COLO829 (cell line): ENCODE data around the gene ANKRD34A.
A peak's percentile ranks its signal among the peaks of the same experiment; 100 is the strongest.

ENCODE experiments used
- DNase-seq: peaks from one replicate; pipeline ENCODE4 v3.0.0; 2012; ENCODE audit warnings: low spot score

Gene ANKRD34A

DNA sequence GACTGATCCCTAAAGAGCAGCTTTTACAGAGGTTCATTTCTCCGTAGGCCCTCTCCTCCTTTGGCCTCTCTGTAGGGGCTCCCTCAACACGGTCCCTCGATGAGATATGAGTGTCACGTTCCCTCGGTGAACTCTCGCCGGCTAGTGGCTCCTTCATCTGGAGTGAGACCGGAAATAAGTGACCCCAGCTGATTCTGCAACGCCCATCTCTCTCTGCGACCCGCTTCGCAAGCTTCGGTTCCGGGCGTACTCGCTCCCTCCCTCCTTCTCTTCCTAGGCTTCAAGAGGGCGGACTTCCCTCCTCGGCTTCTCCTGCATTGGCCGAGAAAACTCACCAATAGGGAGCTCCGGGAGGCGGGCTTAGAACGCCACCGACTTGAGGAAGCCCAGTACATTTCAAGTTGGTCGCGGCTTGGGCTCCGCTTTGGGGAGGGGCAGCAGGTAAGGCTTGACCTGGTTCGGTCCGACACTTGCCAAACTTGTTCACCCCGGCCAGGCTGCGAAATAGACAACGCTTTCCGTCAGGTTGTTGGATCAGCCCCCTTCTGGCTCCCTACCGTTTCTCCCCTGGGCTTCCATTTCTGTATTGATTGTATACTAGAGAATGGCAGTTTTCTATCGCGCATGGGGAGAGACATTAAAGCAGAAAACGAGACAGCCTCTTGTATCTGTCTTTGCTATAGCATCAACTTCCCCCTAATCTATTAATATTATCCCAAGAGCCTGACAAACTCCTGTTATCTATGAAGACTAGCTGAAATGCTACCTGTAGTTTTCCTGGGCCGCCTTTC is at the start of gene ANKRD34A, which contains the start of gene POLR3GL:
ANKRD34A (minus strand) TSS at position 248 of the 791 bp plus-strand sequence. CDS start 2,816 bp downstream, outside the sequence.
POLR3GL (plus strand) TSS at position 363 of the 791 bp plus-strand sequence. CDS start 10,176 bp downstream, outside the sequence.
- peak; percentile 90 for DNase-seq

DNA sequence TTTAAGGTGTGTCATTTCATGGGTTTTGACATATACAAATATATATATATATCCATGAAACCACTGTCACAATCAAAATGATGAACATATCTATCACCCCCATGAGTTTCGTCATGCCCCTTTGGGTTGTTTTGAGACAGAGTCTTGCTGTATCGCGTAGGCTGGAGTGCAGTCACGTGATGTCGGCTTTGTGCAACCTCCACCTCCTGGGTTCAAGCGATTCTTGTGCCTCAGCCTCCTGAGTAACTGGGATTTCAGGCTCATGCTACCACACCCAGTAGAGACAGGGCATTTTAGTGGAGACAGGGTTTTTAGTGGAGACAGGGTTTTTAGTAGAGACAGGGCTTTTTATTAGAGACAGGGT is 49.2 kb upstream of the ANKRD34A start:
- DNase-seq = no peak

DNA sequence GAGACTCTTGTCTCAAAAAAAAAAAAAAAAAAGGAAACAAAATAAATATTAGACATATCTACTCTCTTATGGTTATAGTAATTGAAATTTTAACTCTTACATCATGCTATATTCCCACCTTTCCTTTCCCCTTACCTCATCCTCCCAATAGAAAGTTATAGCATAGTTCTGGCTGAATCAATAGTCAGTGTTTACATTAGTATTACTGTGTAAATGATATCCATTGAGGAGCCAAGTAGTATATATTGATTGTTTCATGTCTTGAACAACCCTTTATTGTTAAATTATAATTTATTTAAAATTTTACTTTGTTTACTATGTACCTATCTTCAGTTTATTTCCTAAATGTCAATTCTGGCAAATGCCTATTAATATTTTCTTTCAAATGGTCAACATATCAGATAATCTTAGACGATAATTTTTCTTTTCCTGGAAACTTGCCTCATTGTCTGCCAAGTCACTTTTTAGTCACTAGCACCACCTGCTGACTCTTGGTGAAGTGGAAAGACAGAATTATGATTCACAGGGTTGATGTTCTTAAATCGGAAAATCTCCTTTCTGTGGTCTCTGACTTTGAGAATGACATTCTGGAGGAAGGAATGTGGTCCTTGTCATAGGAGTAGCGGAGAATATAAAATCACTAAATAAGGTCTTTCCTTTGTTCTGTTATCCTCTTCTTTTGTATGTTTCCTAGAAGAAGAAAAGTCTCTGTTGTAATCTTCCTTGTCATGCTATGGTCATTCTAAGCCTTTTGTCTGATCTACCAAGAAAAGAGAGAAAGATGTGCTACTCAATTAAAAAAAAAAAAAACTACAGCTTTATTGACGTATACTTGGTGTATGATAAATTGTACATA is 48.6 kb upstream of the ANKRD34A start:
- peak; percentile 71 for DNase-seq

GRCh38 chr1:146010126-146010738 is 45.9 kb upstream of the ANKRD34A start:
- DNase-seq = no peak

DNA sequence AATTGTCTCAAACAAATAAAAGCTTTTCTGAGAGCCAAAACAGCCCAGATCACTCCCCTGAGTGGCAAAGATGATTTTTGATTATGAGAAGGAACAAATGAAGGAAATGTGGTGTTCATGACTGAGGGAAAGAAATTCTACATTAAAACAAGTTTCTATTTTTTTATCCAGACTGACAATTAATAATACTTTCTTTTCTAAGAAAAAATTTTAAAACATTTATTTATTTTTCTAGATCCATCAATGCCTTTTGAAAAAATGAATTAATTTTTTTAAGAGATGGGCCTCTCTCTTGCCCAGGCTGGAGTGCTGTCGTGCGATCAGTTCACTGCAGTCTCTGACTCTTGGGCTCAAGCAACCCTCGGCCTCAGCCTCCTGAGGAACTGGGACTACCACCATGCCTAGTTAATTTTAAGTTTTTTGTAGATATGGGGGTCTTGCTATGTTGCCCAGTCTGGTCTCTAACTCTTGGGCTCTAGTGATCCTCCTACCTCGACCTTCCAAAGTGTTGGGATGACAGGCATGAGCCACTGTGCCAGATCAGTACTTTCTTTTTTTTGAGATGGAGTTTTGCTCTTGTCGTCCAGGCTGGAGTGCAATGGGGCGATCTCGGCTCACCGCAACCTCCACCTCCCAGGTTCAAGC is 43.2 kb upstream of the ANKRD34A start:
- DNase-seq = no peak

DNA sequence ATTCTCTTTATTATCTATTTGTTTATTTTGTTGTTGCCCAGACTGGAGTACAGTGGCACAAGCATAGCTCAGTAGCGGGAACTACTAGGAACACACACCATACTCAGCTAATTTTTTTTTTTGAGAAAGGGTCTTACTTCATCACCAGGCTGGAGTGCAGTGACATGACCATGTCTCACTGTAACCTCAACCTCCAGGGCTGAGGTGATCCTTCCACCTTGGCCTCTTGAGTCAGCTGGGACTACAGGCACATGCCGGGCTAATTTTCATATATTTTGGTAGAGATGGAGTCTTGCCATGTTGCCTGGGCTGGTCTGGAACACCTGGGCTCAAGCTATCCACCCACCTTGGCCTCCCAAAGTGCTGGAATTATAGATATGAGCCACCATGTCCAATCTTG is 37.3 kb upstream of the ANKRD34A start:
- no peak for DNase-seq

DNA sequence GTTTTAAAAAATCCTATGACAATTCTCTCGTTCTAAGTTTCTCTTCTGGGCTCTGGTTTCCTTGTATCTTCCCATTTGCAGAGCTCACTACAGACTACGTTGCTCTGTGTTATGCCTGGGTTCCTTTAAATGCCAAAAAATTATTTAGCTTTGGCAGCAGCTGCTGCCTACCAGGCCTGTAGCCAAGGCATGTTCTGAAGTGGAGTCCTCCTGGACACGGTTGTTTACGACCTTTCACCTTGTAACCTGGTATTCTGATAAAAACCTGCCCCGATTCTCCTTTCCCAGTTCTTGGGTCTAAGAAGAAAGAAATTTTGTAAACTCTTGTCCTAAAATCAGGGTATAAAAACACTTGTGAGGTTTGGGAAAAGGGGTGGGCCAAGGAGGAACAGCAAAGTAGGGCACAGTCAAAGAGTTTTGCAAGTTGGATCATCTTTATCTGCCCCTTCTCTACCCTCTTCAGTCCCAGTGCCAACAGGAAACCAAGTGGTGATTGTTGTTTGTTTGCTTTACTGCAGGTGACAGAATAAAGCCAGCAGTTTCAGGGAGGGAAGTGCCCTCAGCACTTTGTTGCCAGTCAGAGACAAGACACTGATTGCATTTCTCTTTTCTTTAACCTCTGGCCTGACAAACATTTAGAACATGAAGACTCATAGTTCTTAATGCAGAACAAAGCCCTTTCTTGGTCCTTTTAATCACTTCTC is 35.1 kb upstream of the ANKRD34A start:
- DNase-seq = no peak

DNA sequence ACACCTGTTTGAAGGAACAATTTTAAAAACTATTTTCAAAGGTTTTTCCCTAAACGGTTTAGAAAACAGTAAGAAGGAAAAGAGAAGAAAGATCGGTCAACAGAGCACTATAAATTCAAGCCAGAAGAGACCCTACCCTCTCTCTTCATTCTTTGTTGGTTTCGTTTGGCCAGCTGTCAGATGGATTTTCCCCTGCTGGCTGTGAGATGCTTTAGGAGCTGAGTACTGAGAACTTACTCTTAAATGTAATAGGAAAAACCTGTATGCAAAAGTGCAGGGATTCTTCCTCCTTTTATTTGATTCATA is 33.3 kb upstream of the ANKRD34A start:
- DNase-seq = no peak

DNA sequence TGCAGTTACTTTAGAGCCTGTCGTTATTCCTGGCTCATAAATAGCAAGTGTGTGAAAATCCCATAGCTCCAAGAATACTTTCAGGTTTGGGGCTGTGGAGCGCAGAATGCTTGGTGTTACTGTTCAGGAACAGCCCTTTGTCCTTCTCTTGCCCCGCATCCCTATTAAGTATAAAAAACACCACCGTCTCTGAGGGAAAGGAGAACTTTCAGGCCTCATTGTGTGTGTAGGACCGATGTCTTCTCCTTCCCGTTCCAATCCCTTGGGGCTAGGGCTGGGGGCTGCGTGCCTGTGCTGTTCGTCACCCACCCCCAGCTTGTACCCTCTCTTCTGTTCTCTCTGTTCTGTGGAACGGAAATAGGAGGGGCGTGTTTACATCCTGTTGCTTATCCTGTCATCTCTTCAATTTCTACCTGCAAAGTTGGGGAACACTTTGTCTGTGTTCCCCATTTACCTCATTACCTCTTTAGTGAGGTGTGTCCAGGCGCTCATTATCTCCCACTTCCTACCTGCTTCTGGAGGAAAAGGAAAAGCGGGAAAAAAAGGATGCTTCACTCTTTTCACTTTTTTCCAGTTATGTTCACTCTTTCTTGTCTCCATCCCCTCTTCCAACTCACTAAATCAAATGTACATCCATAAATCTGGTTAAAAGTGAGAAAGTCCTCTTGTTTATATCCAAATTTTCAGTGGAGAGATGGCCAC is 32.8 kb upstream of the ANKRD34A start:
- DNase-seq = peak; percentile 27

DNA sequence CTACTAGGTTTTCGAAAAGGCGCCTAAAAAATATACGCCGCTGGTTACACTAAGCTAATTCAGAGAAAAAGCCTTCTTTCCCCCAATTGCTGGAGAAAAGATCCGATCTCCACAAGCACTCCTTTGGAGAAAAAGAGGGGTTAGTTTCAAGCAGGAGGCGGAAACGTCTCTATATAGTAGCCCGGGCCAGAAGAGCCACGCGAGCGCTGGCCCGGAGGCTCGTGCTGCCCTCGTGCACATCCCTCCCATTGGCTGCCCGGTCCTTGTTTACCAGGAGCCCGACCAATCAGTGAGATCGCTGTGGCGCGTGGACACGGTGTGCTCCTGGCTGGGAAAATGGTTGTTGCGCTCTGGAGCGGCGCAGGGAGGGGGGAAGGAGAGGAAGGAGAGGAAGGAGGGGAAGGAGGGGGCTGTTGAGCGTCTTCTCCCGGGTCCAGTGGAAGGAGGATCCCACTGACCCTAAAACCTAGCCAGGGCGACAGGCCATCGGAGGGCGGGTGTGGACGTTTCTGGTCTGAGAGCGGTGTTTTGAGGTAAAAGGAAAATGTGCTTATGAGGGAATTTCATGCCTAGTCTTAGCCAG is 32.1 kb upstream of the ANKRD34A start, which contains the start of gene TXNIP:
TXNIP (minus strand) TSS at position 147 of the 583 bp plus-strand sequence. CDS start 313 bp downstream, outside the sequence.
- peak; percentile 100 for DNase-seq

GRCh38 chr1:145995964-145996432 is 31.6 kb upstream of the ANKRD34A start:
- DNase-seq = no peak

- DNase-seq = no peak
These were observed 30.9 kb upstream of the ANKRD34A start for GRCh38 chr1:145995148-145995881.

DNA sequence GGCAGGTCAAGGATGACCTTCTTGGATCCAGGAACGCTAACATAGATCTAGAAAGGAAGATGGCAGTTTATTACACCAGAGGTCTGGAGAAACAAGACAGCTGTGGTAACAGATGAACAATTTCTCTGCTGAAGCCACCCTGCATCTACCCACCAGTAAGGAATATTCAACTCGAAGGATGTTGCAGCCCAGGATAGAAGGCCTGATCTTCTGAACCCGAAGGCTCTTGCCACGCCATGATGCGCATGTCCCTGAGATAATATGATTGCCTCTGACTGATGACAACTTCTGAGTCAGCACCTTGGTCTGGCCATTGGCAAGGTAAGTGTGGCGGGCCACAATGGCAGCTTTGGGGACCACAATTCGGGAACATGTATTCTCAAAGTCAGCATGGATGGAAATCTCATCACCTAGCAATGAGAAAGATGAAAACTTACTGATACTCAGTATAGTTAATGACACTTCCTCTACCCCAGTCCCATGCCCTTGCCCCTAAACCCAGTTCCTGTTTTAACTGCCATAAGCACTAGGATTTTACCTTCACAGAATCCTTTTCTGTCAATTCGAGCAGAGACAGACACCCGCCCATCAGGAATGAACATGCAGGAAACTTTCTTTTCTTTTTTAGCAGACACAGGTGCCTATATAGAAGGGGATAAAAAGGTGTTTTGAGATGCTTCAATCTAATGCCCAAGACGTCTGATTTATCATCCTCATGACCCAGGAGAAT is 30.2 kb upstream of the ANKRD34A start:
- no peak for DNase-seq

DNA sequence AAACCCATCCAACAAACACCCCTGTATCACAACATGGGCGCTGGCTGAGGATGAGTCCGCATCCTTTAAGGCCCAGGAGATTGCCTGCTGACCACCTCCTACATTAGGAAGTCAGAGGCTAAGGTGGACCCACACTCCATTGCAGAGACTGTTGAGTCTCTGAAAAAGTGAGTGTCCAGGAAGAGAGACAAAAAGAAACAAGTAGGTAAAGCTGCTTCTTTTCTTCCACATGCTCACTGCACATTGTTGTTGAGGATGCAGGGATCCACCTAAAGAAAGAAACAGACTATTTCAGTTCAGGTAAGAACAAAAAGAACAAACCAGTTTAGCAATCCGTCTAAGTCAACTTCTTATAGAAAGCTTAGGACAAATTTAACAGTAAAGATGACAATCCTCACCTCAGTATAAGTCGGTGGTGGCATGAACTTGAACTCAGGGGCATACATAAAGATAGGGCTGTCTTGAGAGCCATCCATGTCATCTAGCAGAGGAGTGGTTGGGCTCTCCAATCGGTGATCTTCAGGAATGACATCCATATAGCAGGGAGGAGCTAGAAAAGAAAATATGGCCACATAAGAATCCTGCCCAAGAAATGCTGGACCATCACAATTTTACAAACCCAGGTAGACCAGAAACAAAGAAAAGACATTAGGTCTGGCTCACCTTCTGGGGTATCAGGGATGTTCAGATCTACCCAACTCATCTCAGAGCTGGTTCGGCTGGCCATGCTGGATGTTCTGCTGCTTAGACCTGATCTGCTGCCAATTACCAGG is 29.4 kb upstream of the ANKRD34A start:
- DNase-seq = no peak

- no peak for DNase-seq
These were observed 28.7 kb upstream of the ANKRD34A start for GRCh38 chr1:145992958-145993617.

DNA sequence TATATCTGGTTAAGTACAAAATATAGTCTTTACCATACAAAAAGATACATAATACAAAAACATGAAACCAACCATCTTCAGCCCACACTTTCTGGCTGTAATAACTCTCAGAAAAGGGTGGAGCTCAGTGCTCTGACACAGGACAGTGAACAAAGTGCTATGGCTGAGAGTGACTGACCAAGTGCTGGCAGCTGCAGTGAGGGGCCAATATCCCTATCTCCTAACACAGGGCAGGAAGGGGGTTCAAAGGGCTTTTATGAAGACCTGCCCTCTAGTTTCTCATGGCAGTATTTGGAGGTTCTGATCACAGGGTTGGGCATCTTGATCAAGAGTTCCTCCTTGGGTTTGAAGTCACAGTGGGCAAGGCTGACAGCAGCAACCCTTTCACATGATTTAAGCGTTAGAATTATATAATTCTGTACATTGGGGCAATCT is 28.1 kb upstream of the ANKRD34A start:
- DNase-seq = no peak

- DNase-seq = no peak
These were observed 27.5 kb upstream of the ANKRD34A start for GRCh38 chr1:145991735-145992412.
